Globus pallidus (tissue), 1 donor: Measurements from ENCODE around the gene UBASH3A.
"Not testable (repeated sequence)": the region's sequence is repeated elsewhere in the genome, so short reads cannot be mapped to it uniquely, and the experiment has no call there.

ENCODE experiments used
- DNase-seq: peaks from one replicate; pipeline ENCODE4 v3.0.0-alpha.2; 2015; ENCODE audit warnings: low spot score

Gene UBASH3A

DNA sequence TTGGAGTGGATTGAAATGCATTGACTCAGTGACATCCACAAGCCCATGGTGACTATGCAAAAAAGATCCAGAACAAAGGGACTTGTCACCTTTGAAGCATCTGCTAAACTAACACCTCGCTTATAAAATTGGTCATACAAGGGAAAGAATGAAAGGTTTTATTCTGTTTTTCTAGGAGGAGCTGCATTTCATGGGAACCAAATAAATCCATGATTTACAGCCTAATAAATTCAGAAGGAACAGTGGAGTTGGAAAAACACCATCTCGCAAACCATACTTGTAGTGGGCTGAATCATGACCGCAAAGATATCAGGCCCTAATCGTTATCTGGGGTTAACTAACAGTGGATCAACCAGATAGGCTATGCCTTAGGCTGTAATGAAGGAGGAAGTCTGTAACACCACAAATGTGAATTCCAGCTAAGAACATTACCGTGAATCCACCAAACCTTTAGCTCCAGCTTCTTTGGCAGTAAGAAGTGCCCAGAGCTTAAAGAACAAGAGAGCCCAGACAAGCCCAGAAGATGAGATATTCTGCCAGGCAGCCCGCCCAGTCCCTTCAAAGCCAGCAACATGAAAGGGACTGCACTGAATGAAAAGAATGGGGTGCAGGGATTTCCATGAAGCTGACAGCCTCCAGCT is 64.9 kb downstream of the UBASH3A start:
- no peak for DNase-seq

DNA sequence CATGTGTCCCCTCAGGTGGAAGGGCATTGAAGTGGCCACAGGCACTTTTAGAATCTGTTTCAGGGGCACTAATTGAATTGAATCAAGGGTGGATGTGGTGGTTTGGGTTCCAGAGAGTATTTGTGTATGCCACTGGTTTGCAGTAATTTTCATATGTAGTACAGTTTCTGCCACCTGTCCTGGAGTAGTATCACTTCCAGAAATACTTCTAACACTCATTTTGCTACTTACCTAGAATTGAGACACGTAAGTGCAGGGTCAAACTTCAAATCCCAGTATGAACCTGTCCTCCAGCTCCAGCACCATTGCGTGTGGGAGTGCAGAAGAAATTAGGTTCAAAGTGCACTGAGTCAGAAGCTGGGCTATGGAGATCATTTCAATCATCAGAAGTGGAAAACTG is 65.6 kb downstream of the UBASH3A start:
- no peak for DNase-seq

DNA sequence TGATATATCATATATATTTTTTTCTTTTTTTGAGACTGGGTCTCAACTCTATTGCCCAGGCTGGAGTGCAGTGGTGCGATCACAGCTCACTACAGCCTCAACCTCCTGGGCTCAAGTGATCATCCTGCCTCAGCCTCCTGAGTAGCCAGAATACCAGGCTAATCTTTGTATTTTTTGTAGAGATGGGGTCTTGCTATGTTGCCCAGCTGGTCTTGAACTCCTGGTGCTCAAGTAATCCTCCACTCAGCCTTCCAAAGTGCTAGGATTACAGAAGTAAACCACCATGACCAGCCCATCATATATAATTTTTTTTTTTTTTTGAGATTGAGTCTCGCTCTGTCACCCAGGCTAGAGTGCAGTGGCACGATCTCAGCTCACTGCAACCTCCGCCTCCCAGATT is 66.0 kb downstream of the UBASH3A start:
- not testable (repeated sequence) for DNase-seq

GRCh38 chr21:42471206-42471605 is 67.5 kb downstream of the UBASH3A start:
- DNase-seq, result no peak

DNA sequence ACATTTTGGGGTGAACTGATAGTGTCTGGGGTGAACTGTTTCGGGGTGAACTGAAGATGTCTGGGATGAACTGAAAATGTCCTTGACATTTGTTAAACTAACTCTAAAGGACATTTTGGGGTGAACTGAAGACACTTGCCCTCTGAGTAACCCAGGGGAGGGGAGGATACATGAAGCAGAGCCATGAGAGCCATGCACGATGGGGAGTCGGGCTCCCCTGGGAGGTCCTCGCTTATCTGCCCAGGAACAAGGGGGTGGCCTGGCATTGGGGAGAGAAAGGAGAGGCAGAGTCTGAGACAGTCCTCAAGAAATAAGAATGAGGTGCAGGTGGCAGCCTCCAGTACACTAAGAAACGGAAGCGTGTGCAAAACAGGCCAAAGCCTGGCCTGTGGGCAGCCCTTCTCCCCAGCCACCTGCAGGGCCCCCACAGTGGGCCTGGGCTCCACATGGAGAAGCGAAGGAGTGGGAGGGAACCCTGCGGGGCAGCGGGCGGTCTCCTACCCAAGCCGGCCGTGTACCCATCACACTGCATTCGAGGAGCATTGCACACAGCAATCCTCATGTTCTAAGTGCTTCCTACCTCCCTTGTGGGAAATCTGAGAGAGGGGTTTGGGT is 68.1 kb downstream of the UBASH3A start:
- DNase-seq, result no peak

DNA sequence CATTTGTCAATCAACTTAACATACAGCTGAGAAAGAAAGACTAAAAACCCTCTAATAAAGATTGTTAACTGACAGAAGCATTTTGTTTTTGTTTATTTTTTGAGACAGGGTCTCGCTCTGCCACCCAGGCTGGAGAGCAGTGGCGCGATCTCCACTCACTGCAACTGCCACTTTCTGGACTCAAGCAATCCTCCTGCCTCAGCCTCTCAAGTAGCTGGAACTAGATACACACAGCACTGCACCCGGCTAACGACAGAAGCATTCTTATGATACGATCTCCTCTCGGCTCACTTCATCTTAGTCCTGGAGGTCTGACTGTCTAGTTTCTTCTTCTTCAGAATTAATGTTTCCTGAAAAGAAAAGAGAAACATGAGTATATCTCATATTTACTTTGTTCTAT is 68.8 kb downstream of the UBASH3A start:
- no peak for DNase-seq

DNA sequence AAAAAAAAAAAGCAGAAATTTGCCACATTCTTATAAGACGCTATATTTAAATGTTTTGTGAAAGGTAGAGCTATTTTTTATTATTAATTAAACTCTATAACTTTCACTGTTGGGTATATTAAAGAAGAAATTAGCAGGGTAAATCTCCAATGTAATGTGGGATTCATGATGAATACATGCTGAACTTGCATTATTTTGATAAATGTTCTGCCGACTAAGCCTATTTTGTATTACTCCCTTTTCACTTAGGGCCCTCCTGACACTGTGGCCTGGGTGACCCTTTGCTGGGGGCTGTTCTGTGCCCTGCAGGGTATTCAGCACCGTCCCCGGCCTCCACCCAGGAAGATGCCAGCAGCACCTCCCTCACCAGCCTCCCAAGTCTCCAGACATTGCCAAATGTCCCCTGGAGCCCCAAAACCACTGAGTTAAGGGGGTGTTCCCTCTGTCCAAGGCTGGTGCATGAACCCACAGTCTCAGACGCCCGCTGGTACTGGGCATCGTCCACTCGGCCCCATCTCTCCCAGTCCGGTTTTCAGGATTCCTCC is 69.9 kb downstream of the UBASH3A start:
- DNase-seq, result no peak

DNA sequence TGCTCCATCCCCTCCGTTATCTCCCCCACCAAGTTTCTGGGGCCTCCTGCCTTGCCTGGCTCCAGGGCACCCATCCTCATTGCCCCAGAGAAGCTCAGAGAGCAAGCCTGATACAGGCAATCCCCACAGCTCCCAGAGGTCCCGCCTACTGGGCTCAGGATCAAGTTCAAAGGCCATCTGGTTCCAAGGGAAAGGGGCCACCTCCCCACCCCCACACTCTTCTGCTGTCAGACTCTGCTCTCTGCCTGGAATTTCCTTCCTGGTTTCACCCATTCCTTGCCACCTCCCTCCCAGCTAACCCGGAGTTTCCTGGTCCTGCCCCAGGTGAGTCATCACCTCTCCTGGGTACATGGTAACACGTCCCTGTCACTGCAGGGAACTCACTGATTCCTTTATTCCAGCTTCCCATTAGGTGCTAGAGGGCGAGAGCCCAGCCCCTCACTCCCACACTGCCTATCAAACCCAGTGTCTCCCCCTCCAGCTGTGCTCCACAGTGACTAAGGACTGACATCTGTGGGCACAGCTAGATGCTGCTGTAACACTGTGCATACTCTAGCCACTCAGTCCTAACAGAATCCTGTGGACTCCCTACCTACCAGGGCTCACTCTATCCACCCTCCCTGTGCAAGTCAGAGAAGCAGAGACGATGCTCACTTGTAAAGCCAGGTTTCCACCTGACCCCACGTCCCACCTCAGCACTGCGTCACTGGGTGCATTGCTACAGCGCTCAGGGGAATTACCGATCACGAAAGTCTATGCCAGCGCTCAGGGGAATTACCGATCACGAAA is 70.5 kb downstream of the UBASH3A start:
- no peak for DNase-seq

- DNase-seq, result no peak
Measured at GRCh38 chr21:42475036-42475435, 71.3 kb downstream of the UBASH3A start.

DNA sequence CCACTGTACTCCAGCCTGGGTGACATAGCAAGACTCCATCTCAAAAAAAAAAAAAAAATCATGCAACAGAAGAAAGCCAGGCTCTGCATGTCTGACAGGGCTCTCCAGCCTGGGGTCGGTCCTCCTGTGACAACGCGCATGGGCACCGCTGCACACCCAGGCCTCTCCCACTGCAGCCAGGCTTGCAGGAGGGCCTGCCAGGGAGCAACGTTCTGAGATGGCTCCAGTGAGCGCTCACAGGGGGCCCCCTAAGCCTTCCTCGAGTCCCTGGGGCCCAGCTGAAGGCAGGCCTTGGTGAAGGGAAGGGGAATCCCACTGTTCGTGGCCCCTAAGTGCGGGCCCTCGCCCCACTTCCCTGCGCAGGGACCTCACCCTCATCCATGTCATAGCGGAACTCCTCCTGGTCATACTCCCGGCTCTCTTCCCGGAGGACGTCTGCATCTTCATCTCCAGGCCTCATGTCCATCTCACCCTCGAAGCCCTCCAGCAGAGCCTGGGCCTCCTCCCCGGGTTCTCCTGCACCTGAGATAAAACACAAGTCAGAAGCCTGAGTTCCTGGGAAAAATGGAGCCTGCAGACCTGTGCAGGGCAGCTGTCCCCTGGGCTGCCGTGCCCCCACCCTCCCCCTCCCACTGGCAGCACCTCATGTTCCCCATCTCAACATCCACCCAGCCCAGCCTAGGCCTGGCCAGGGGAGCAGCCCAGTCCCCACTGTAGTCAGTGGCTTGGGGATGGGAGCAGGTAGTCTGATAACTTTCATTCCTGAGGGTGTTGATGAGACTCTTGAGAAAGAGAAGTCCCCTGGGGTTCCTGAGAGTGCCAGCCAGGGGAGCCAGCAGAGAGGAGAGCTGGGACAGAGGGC is 72.1 kb downstream of the UBASH3A start:
- DNase-seq, result no peak

DNA sequence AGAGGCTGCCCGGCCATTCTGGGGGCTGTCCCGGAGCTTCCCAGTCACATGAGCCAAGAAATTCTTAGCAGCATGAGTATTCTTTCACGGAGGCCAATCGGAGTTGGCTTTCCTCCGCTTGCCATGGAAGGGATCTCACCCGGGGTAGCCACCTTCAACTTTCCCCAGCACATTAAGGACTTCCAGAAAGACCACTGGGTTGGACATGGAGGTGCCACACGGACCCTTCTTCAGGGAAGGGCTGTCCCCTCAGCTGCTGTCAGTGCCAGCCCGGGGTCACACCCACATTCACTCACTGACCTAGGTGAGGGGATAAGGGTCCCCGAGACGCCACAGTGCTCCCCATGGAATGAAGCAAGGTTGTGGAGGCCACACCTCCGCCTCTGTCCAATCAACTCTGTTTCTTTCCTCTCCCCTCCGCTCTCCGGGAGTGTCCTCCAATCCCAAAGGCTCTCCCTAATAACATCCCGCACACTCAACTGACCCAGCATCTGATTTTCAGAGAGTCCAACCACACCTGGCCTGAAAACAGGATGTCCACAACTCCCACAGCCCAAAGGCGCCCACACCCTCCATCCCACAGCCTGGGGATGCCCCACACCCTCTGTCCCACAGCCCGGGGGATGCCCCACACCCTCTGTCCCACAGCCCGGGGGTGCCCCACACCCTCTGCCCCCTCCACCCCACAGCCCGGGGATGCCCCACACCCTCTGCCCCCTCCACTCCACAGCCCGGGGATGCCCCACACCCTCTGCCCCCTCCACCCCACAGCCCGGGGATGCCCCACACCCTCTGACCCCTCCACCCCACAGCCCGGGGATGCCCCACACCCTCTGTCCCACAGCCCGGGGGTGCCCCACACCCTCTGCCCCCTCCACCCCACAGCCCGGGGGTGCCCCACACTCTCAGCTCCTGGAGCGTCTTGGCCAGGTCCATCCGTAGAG is 73.0 kb downstream of the UBASH3A start:
- DNase-seq, result no peak

- DNase-seq, result no peak
Measured at GRCh38 chr21:42478504-42478903, 74.8 kb downstream of the UBASH3A start.

- DNase-seq, result no peak
Measured at GRCh38 chr21:42479582-42479981, 75.9 kb downstream of the UBASH3A start.

GRCh38 chr21:42480736-42481135 is 77.0 kb downstream of the UBASH3A start:
- no peak for DNase-seq

- no peak for DNase-seq
Measured at GRCh38 chr21:42481169-42481568, 77.5 kb downstream of the UBASH3A start.

DNA sequence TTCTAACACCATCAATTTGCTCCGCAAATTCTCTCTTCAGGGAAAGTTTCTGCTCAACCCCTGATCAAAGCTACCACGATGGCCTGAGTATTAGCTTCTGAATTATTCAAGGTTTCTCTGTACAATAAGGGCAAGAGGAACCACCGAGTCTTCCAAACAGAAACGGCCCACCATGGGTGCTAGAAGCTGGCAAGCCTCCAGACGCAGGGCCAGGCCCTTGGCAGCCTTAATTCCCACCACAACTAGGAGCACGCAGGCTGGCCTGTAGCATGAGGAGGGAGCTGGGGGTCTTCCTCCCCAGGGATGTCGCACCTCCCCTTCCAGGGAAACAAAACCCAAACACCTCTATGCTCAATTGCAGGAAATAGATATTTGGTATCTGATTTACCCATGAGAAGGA is 81.3 kb downstream of the UBASH3A start:
- DNase-seq, result no peak

- DNase-seq, result no peak
Measured at GRCh38 chr21:42486072-42486471, 82.4 kb downstream of the UBASH3A start.

DNA sequence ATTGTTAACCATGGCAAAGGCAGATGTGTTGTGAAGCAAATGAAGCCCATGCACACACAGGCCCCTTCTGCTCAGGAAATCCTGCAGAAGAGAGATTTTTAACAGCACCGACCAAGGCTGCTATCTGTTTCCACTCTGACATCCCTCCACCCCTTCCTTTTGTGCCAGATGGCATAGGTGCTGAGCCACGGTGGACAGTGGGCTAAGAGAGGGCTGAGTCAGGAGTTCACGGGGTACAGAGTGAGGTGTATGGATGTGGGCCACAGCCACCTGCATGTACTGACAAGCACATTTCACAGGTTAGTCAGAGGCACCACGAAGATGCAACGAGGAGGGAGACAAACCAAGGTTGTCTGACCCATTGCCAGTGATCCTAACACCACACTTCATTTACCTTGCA is 82.8 kb downstream of the UBASH3A start:
- DNase-seq, result no peak

GRCh38 chr21:42489006-42489563 is 85.4 kb downstream of the UBASH3A start:
- no peak for DNase-seq

DNA sequence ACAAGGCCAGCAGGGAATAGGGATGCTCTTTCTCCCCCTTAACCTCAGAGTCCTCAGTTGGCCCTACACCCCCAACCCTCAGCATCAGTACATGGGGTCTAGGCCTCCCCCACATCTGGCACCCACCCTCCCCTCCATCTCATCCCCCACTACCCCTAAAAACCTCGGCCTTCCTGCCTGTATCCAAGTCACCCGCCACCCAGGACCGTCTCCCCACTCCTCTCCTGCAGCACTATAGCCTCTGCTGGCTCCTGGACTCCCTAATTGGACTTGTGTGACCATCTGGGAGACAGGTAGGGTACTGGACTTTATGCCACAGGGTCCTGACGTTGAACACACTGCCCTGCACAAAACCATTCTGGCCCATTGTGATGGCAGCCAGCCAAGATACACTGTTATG is 86.3 kb downstream of the UBASH3A start:
- DNase-seq, result no peak

DNA sequence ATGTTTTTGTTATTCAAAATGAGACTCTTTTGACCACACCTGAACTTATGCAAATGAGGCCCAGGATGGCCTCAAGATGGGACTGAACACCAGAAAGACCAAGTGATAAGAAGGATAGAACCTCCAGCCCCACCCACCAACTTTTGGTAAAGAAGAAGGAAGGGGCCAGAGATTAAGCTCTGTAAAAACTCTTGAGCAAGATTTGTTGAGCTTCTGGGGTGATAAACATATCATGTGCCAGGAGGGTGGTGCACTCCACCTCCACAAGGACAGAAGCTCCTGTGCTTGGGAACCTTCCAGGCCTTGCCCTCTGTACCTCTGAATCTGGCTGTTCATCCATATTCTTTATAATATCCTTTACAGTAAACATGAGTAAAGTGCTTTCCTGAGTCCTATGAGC is 87.0 kb downstream of the UBASH3A start:
- no peak for DNase-seq
